Right lobe of liver (tissue), 6 donors: ENCODE results near the gene PCED1B. TPM values are rescaled to one million over a fixed set of nuclear protein-coding genes. Genes with fewer than 3 reads are reported as not detected.
A peak's percentile ranks its signal among the peaks of the same experiment; 100 is the strongest.

Experiments used
- ATAC-seq, 4 donors: fragments of 200-7000 bp; cut with Tn5 transposase; one replicate each; pipeline ENCODE4 v1.9.1; 2020; ENCODE audit warnings: mild to moderate bottlenecking in 4 of 4, moderate library complexity in 4 of 4
- DNase-seq, 3 donors: peaks; one replicate each; pipeline ENCODE4 v3.0.0-alpha.2; 2020
- H3K27ac ChIP-seq, 3 donors: fragments of 200-600 bp; one replicate each; pipeline ENCODE4 v1.8.0; 2022
- H3K27me3 ChIP-seq, 2 donors: fragments of 200-600 bp; one replicate each; pipeline ENCODE4 v1.8.0; 2022
- H3K36me3 ChIP-seq, 4 donors: fragments of 200-600 bp; sonication (generic) in 1 of 4; one replicate each; pipeline versions ENCODE4 v1.5.1 to v1.8.0; 2017 to 2022; ENCODE audit warnings: control low read depth in 1 of 4
- H3K4me1 ChIP-seq, 4 donors: fragments of 200-600 bp; sonication (generic) in 1 of 4; one replicate each; pipeline versions ENCODE4 v1.5.1 to v1.8.0; 2017 to 2022; ENCODE audit warnings: control low read depth in 1 of 4
- H3K4me3 ChIP-seq, 3 donors: fragments of 200-600 bp; one replicate each; pipeline ENCODE4 v1.8.0; 2022
- H3K9me3 ChIP-seq, 4 donors: fragments of 200-600 bp; sonication (generic) in 1 of 4; one replicate each; pipeline versions ENCODE4 v1.5.1 to v1.8.0; 2017 to 2022; ENCODE audit warnings: control low read depth in 1 of 4
- POLR2A ChIP-seq: fragments of 450-650 bp; IDR thresholded peaks from one replicate; pipeline ENCODE4 v1.6.1; 2017; ENCODE audit warnings: antibody characterized with exemption, mild to moderate bottlenecking
- WGBS: methylation state at CpG from one replicate; pipeline ENCODE4 v1.1.6; 2018; ENCODE audit warnings: low coverage, low lambda C conversion rate; ENCODE audit not compliant: insufficient coverage; ENCODE audit errors: missing lambda C conversion rate; 5-methylcytosine and 5-hydroxymethylcytosine counted together
- intact Hi-C, 2 donors: fragments of 100-400 bp; cut with DNase I; formaldehyde crosslinking; loops; one replicate each; pipeline versions ENCODE4 v1.11.2 to v1.14.1; 2022
- total RNA-seq, 6 experiments: library from RNA; depleted of rRNA in 2 of 6; stranded (reverse); fragments of >200 nt in 2 of 6; fragmentation: NEBNext Ultra II Directional in 3 of 6; extraction: Animal tissue kit (Norgen Biotek cat#: 25700) in 3 of 6; gene quantifications; one replicate each; pipeline versions ENCODE4 v1.1.0 to v1.2.4, GENCODE V29; 2016 to 2023
- TF ChIP-seq, protein P1 (sequence below), 4 donors: fragments of 200-600 bp in 3 of 4; fragments of 450-650 bp in 1 of 4; IDR thresholded peaks; one replicate each; pipeline versions ENCODE4 v1.5.1 to v1.8.0; 2016 to 2022; ENCODE audit warnings: antibody characterized with exemption in 4 of 4, mild to moderate bottlenecking in 2 of 4
- donor health status: DM: no; HTN: yes; CAD: no.
- donor health status: DM: no; HTN: no; CAD: no.
- donor health status: DM: no; HTN: no; CAD: no.
- donor health status: DM: no; HTN: yes; CAD: no.
- donor health status: DM: no; HTN: yes; CAD: no.

Gene PCED1B
- total RNA-seq, 6 experiments from 2014 or later = 0.62 to 3.0 (median 1.1) TPM

DNA sequence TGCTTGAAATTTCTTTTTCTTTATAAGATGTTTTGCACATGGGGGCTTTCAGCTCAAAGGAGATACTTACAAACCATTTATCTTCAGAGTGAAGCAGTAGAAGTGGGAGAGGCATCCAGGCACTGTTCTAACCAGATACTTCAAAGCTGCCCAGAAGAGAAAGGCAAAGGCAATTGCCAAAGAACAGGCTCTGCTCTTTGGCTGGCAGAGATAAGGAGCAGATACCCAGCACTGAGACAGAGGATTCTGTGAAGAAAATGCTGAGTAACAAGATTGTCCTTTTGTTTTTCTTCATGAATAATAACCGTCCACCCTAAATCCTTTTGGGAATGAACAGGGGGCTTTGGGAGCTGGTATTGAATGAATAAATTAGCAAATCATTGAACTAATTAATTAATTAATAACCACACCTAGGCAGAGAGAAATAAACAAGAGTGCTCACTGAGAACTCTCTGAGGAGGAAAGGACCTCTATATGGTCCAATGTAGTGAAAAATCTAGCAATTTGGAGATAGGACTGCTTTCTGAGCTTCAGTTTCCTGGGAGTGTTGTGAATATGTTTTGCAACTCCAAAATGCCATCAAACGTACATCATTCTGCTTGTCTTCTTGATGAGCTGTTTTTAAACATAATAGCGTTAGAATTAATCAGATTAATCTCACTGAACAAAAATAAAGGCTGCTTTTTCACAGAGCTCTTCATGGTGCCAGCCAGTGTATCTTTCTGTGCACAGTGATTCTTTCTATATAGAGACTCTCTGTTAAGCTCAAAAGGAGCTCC, 193.2 kb downstream of the PCED1B start:
- no peaks in the 10 kb centered on the region for H3K36me3 ChIP-seq
- 71% methylated on average over 3 of the region's 3 CpGs for WGBS
- H3K27ac ChIP-seq = no peak overlapping the region
- no peak overlapping the region for H3K4me3 ChIP-seq
- ATAC-seq (no peak), DNase-seq (no peak)
- no peak for TF ChIP-seq POLR2A
- TF ChIP-seq, protein P1, sequence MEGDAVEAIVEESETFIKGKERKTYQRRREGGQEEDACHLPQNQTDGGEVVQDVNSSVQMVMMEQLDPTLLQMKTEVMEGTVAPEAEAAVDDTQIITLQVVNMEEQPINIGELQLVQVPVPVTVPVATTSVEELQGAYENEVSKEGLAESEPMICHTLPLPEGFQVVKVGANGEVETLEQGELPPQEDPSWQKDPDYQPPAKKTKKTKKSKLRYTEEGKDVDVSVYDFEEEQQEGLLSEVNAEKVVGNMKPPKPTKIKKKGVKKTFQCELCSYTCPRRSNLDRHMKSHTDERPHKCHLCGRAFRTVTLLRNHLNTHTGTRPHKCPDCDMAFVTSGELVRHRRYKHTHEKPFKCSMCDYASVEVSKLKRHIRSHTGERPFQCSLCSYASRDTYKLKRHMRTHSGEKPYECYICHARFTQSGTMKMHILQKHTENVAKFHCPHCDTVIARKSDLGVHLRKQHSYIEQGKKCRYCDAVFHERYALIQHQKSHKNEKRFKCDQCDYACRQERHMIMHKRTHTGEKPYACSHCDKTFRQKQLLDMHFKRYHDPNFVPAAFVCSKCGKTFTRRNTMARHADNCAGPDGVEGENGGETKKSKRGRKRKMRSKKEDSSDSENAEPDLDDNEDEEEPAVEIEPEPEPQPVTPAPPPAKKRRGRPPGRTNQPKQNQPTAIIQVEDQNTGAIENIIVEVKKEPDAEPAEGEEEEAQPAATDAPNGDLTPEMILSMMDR (IDR thresholded peaks at IDR 0.05) = no peak
- H3K27me3 ChIP-seq = no peaks in the 10 kb centered on the region
- intact Hi-C loops = no loop called here
- H3K9me3 ChIP-seq = no peaks in the 10 kb centered on the region
- peaks cover 0 to 10% (median 5%) of the 10 kb centered on the region in 4 donors for H3K4me1 ChIP-seq

DNA sequence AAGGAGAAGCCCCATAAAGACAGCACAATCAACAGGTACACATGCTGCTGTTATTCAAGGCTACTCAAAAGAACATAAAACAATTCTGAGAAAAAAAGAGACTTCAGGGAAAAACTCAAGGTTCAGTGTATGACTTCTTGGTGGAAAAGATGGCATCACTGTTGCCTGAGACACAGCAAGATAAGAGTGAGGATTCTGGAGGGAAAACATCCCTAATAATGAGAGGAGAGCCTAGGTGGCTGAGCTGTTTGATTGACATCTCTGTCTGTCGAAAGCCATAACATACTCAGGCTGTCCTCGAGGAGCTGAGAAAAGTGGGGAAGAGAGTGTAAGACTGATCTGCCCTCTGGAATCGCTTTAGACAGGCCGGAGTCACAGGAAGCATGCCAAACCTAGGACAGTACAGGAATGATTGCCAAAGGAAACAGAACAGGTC, 193.8 kb downstream of the PCED1B start:
- H3K4me1 ChIP-seq = peaks cover 0 to 10% (median 5%) of the 10 kb centered on the region in 4 donors
- no peaks in the 10 kb centered on the region for H3K9me3 ChIP-seq
- H3K27ac ChIP-seq = no peak overlapping the region
- no peaks in the 10 kb centered on the region for H3K36me3 ChIP-seq
- no peak overlapping the region for H3K4me3 ChIP-seq
- intact Hi-C loops = no loop called here
- DNase-seq = no peak
- ATAC-seq = peak in 2 of 4 donors; percentile 21 to 29
- TF ChIP-seq, protein P1 (IDR thresholded peaks at IDR 0.05) = no peak
- no peak for TF ChIP-seq POLR2A
- no peaks in the 10 kb centered on the region for H3K27me3 ChIP-seq
- 31% methylated on average over 4 of the region's 4 CpGs for WGBS

DNA sequence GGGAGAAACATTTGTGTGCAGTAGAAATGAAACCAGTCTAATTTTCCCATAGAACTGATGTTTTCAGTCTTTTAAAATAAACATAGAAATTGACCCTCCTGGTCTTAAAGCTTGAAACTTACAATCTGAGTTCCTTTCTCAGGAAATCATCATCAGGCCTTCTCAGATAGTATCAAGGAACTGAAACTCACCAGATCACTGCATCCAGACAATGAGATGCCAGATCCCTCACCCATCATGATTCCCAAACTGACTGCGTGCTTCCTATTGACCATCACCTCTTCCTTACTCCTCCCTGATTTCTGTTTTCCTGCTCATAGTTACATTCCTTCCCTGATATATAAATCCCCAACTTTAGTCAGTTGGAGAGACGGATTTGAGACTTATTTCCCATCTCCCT, 195.3 kb downstream of the PCED1B start:
- H3K4me3 ChIP-seq = no peak overlapping the region
- no peaks in the 10 kb centered on the region for H3K9me3 ChIP-seq
- H3K27me3 ChIP-seq = no peaks in the 10 kb centered on the region
- intact Hi-C loops = no loop called here
- WGBS = 71% methylated on average over 2 of the region's 2 CpGs
- TF ChIP-seq, protein P1 (IDR thresholded peaks at IDR 0.05) = no peak
- no peak for TF ChIP-seq POLR2A
- no peak for ATAC-seq
- H3K27ac ChIP-seq = no peak overlapping the region
- H3K36me3 ChIP-seq = no peaks in the 10 kb centered on the region
- DNase-seq = no peak
- H3K4me1 ChIP-seq = peaks cover 0 to 10% (median 5%) of the 10 kb centered on the region in 4 donors

DNA sequence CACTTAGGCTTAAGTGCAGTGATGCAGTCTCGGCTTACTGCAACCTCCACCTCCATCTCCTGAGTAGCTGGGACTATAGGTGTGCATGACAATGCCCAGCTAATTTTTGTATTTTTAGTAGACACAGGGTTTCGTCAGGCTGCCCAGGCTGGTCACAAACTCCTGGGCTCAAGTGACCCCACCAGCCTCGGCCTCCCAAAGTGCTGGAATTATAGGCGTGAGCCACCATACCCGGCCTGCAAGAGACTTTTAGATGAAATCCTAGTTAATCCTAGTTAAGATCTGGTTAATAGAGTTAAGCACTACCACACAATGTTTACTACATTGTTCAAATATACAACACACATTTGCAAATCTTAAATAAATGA, 196.8 kb downstream of the PCED1B start:
- Histone ChIP-seq H3K9me3 (no peaks in the 10 kb centered on the region), H3K4me1 (peaks cover 0 to 10% (median 5%) of the 10 kb centered on the region in 4 donors), H3K36me3 (no peaks in the 10 kb centered on the region), H3K4me3 (no peak overlapping the region), H3K27ac (no peak overlapping the region), H3K27me3 (no peaks in the 10 kb centered on the region)
- intact Hi-C loops = no loop called here
- DNase-seq (no peak), ATAC-seq (no peak)
- TF ChIP-seq POLR2A = no peak
- TF ChIP-seq, protein P1 (IDR thresholded peaks at IDR 0.05) = no peak
- 75% methylated on average over 5 of the region's 5 CpGs for WGBS
